Upper lobe of right lung (tissue), 1 donor: ENCODE data around the gene CEACAM5. TPM values are rescaled to one million over a fixed set of nuclear protein-coding genes. Genes with fewer than 3 reads are reported as not detected.
A peak's percentile ranks its signal among the peaks of the same experiment; 100 is the strongest.
"Not testable (repeated sequence)": the region's sequence is repeated elsewhere in the genome, so short reads cannot be mapped to it uniquely, and the experiment has no call there.

ENCODE experiments used
- ATAC-seq: fragments of 200-7000 bp; cut with Tn5 transposase; one replicate; pipeline ENCODE4 v1.9.1; 2020; ENCODE audit warnings: mild to moderate bottlenecking, moderate library complexity
- DNase-seq: peaks from one replicate; pipeline ENCODE4 v3.0.0-alpha.2; 2020
- H3K27ac ChIP-seq: fragments of 200-600 bp; one replicate; pipeline ENCODE4 v1.8.0; 2022
- H3K27me3 ChIP-seq: fragments of 200-600 bp; one replicate; pipeline ENCODE4 v1.8.0; 2022; ENCODE audit warnings: mild to moderate bottlenecking
- H3K36me3 ChIP-seq: fragments of 200-600 bp; one replicate; pipeline ENCODE4 v1.8.0; 2022
- H3K4me1 ChIP-seq: fragments of 200-600 bp; one replicate; pipeline ENCODE4 v1.8.0; 2022
- H3K4me3 ChIP-seq: fragments of 200-600 bp; one replicate; pipeline ENCODE4 v1.8.0; 2022; ENCODE audit warnings: mild to moderate bottlenecking
- H3K9me3 ChIP-seq: fragments of 200-600 bp; one replicate; pipeline ENCODE4 v1.8.0; 2022
- intact Hi-C: fragments of 100-400 bp; cut with DNase I; formaldehyde crosslinking; loops from one replicate; pipeline ENCODE4 v1.11.0; 2022
- total RNA-seq: library from RNA; stranded (reverse); fragmentation: NEBNext Ultra II Directional; extraction: Animal tissue kit (Norgen Biotek cat#: 25700); gene quantifications from one replicate; pipeline ENCODE4 v1.2.1, GENCODE V29; 2021
- TF ChIP-seq, protein P1 (sequence below): fragments of 200-600 bp; IDR thresholded peaks from one replicate; pipeline ENCODE4 v1.8.0; 2022; ENCODE audit warnings: antibody characterized with exemption
- donor health status: DM: no; HTN: yes; CAD: no; lungs with severe emphysema.

CEACAM5 gene
- total RNA-seq, 1 donor from 2014 or later: 35.0 TPM

DNA sequence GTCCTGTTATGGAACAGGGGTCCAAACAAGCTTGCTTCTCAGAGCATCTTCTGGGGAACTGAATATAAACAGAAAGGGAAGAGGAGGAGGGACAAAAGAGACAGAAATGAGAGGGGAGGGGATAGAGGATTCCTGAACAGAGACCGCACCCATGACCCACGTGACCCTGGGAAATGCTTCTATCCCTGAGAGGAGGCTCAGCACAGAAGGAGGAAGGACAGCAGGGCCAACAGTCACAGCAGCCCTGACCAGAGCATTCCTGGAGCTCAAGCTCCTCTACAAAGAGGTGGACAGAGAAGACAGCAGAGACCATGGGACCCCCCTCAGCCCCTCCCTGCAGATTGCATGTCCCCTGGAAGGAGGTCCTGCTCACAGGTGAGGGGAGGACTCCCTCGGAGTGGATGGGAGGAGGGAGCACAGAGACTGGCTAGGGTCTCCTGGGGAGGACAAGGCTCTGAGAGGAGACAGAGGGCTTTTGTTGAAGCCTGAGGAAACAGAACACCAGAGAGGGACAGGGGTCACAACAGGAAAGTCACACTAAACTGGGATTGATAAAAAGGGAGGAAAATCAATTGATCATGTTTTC, 47.0 kb downstream of the CEACAM5 start, which contains the start of gene CEACAM6:
CEACAM6 (plus strand) TSS at position 203 of the 586 bp plus-strand sequence; CDS start at position 312, 109 bp downstream.
- Histone ChIP-seq H3K27me3 (no peaks in the 10 kb centered on the region), H3K36me3 (no peaks in the 10 kb centered on the region), H3K27ac (peak within 1 kb of the TSS; percentile 48), H3K4me1 (no peaks in the 10 kb centered on the region), H3K4me3 (peak within 1 kb of the TSS; percentile 39), H3K9me3 (no peaks in the 10 kb centered on the region)
- ATAC-seq: peak; percentile 65
- DNase-seq: no peak
- intact Hi-C loops: no loop called here
- TF ChIP-seq, protein P1, sequence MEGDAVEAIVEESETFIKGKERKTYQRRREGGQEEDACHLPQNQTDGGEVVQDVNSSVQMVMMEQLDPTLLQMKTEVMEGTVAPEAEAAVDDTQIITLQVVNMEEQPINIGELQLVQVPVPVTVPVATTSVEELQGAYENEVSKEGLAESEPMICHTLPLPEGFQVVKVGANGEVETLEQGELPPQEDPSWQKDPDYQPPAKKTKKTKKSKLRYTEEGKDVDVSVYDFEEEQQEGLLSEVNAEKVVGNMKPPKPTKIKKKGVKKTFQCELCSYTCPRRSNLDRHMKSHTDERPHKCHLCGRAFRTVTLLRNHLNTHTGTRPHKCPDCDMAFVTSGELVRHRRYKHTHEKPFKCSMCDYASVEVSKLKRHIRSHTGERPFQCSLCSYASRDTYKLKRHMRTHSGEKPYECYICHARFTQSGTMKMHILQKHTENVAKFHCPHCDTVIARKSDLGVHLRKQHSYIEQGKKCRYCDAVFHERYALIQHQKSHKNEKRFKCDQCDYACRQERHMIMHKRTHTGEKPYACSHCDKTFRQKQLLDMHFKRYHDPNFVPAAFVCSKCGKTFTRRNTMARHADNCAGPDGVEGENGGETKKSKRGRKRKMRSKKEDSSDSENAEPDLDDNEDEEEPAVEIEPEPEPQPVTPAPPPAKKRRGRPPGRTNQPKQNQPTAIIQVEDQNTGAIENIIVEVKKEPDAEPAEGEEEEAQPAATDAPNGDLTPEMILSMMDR: no peak

DNA sequence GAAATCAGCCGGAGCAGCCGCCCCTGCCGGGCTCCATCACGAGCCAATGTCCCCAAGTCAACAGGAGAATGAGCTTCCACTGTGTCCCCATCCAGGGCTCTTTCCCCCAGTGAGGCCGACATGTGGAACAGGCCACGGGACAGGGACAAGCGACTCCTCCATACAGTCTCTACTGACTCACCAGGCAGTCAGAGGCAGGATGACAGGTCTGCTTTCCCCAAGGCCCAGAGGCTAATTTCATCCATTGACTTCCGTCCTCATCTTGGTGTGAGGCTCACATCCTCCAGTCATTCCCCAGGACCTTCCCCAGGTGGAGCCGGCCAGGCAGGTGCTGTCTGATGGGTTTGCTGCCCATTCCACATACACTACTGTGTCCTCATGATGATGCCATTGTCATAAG, 50.4 kb downstream of the CEACAM5 start:
- no peaks in the 10 kb centered on the region for H3K36me3 ChIP-seq
- no peak for ATAC-seq
- DNase-seq: no peak
- no peak overlapping the region for H3K27ac ChIP-seq
- no peaks in the 10 kb centered on the region for H3K27me3 ChIP-seq
- TF ChIP-seq, protein P1: no peak
- intact Hi-C loops: no loop called here
- no peaks in the 10 kb centered on the region for H3K9me3 ChIP-seq
- H3K4me1 ChIP-seq: no peaks in the 10 kb centered on the region
- peak overlapping the region; percentile 39 for H3K4me3 ChIP-seq

DNA sequence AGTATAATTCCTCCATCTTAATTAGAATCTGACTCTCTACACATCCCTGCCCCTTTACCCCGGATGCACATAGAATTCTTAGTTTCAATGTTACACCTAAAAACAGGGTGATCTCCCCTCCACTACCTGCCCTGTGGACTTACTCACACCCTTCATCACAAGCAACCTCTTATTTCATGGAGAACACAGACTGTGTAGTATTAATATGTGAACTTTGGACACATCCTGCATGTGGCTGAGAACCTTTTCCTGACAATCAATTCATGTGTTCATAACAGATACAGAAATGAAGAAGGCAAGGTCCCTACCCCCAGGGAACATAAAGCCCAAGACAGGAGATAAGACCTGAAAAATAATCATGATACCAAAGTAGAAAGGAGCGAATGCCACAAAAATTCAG, 58.7 kb downstream of the CEACAM5 start:
- Histone ChIP-seq H3K36me3 (no peaks in the 10 kb centered on the region), H3K27ac (no peak overlapping the region), H3K4me1 (no peaks in the 10 kb centered on the region), H3K9me3 (no peaks in the 10 kb centered on the region), H3K27me3 (peaks cover 5% of the 10 kb centered on the region), H3K4me3 (no peak overlapping the region)
- ATAC-seq: no peak
- TF ChIP-seq, protein P1: no peak
- intact Hi-C loops: no loop called here
- DNase-seq: no peak

DNA sequence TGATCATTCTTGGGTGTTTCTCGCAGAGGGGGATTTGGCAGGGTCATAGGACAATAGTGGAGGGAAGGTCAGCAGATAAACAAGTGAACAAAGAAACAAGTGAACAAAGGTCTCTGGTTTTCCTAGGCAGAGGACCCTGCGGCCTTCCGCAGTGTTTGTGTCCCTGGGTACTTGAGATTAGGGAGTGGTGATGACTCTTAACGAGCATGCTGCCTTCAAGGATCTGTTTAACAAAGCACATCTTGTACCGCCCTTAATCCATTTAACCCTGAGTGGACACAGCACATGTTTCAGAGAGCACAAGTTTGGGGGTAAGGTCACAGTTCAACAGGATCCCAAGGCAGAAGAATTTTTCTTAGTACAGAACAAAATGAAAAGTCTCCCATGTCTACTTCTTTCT, 59.7 kb downstream of the CEACAM5 start:
- H3K36me3 ChIP-seq, H3K27me3 ChIP-seq, H3K4me3 ChIP-seq, ATAC-seq, intact Hi-C loops, H3K27ac ChIP-seq, DNase-seq, H3K4me1 ChIP-seq, H3K9me3 ChIP-seq: not testable (repeated sequence)

DNA sequence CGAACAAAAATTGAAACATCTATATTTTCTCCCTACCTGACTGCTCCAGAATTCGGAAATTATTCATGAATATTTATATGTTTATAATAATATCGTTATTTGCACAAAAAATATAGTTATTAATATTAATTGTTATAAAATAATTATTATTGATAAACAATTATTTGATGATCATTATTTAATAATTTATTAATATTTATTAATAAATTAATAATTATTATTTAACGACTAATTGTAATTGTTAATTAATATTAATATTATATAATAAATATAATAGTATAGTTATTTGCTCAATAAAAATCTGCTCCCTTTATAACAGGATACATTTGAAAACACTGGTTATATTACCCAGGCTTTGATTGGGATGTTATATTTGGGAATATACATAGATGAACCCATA, 61.2 kb downstream of the CEACAM5 start:
- ATAC-seq (no peak), DNase-seq (no peak)
- no peaks in the 10 kb centered on the region for H3K36me3 ChIP-seq
- H3K4me3 ChIP-seq: no peak overlapping the region
- intact Hi-C loops: no loop called here
- TF ChIP-seq, protein P1: no peak
- peaks cover 8% of the 10 kb centered on the region for H3K4me1 ChIP-seq
- H3K27me3 ChIP-seq: peaks cover 5% of the 10 kb centered on the region
- H3K27ac ChIP-seq: no peak overlapping the region
- no peaks in the 10 kb centered on the region for H3K9me3 ChIP-seq

DNA sequence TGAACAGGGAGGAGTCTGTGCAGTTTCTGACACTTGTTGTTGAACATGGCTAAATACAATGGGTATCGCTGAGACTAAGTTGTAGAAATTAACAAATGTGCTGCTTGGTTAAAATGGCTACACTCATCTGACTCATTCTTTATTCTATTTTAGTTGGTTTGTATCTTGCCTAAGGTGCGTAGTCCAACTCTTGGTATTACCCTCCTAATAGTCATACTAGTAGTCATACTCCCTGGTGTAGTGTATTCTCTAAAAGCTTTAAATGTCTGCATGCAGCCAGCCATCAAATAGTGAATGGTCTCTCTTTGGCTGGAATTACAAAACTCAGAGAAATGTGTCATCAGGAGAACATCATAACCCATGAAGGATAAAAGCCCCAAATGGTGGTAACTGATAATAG, 63.0 kb downstream of the CEACAM5 start:
- Histone ChIP-seq H3K27ac (no peak overlapping the region), H3K36me3 (no peaks in the 10 kb centered on the region)

More for the DNA sequence above, 63.0 kb downstream of the CEACAM5 start:
- Histone ChIP-seq H3K4me1 (peaks cover 11% of the 10 kb centered on the region), H3K27me3 (no peaks in the 10 kb centered on the region), H3K9me3 (no peaks in the 10 kb centered on the region), H3K4me3 (no peak overlapping the region)
- TF ChIP-seq, protein P1: no peak
- no peak for ATAC-seq
- intact Hi-C loops: no loop called here
- DNase-seq: no peak
